Measurements from ENCODE around the gene INSC. TPM values are rescaled to one million over a fixed set of nuclear protein-coding genes. Genes with fewer than 3 reads are reported as not detected.

Gene INSC
- total and polyA plus RNA-seq, 9 donors = 0.10 to 0.38 (median 0.21) TPM; not detected in 3

DNA sequence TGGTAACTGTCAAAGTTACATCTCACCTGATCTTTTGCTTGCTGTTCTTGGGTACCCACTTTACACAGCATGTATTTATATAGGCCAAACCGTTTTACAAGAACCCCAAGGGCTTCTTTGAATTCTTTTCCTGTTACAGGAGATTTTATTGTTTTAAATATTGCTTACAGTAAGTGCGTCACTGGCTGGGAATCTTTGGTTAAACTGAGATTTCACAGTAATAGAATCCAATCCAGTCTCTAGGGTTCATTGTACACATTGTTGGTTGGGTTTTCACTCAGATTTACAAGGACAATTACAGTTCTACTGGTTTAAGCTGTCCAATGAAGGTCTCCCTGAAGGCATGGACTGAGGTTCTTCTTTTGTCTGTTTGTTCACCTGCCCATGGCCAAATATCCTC, 171.7 kb downstream of the INSC start:
- Histone ChIP-seq H3K4me3 (no peak overlapping the region), H3K27me3 (no peaks in the 10 kb centered on the region), H3K36me3 (no peaks in the 10 kb centered on the region), H3K27ac (no peak overlapping the region), H3K9me3 (no peaks in the 10 kb centered on the region), H3K4me1 (ENCODE audit: insufficient read depth) (no peaks in the 10 kb centered on the region)
- WGBS, 3 donors = 67 to 80% (median 72%) methylated on average over 2 of the region's 2 CpGs
- no peak for DNase-seq
- intact Hi-C loops (cut with DNase I) = no loop called here
- TF ChIP-seq EP300 (IDR thresholded peaks at IDR 0.05) (no peak), POLR2A (IDR thresholded peaks at IDR 0.05) (no peak)
- TF ChIP-seq, protein P1, sequence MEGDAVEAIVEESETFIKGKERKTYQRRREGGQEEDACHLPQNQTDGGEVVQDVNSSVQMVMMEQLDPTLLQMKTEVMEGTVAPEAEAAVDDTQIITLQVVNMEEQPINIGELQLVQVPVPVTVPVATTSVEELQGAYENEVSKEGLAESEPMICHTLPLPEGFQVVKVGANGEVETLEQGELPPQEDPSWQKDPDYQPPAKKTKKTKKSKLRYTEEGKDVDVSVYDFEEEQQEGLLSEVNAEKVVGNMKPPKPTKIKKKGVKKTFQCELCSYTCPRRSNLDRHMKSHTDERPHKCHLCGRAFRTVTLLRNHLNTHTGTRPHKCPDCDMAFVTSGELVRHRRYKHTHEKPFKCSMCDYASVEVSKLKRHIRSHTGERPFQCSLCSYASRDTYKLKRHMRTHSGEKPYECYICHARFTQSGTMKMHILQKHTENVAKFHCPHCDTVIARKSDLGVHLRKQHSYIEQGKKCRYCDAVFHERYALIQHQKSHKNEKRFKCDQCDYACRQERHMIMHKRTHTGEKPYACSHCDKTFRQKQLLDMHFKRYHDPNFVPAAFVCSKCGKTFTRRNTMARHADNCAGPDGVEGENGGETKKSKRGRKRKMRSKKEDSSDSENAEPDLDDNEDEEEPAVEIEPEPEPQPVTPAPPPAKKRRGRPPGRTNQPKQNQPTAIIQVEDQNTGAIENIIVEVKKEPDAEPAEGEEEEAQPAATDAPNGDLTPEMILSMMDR (IDR thresholded peaks at IDR 0.05) = no peak

DNA sequence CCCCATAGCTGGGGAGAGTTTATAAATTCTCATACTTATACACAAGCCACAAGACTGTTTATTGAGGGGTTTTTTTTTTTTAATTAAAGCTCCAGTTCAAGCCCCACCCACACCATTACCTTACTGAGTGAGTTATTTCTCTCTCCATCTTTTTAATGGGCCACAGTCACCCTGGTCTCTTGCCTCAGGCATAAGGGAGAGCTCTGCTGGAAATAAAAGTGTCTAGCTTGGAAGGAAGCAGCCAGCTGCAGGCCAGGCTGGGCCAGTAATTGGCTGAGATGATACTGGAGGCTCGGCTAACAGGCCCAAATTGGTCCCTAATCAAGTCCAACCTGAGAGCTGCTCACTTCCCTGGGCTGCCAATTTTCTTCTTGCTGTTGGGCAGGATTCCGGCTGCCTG, 174.1 kb downstream of the INSC start:
- Histone ChIP-seq H3K36me3 (no peaks in the 10 kb centered on the region), H3K27me3 (no peaks in the 10 kb centered on the region), H3K9me3 (no peaks in the 10 kb centered on the region), H3K4me1 (ENCODE audit: insufficient read depth) (no peaks in the 10 kb centered on the region), H3K4me3 (no peak overlapping the region), H3K27ac (no peak overlapping the region)
- DNase-seq = no peak
- 79 to 83% (median 83%) methylated on average over 2 of the region's 2 CpGs for WGBS, 3 donors
- intact Hi-C loops (cut with DNase I) = no loop called here
- TF ChIP-seq, protein P1 (IDR thresholded peaks at IDR 0.05) = no peak
- TF ChIP-seq POLR2A (IDR thresholded peaks at IDR 0.05) (no peak), EP300 (IDR thresholded peaks at IDR 0.05) (no peak)

DNA sequence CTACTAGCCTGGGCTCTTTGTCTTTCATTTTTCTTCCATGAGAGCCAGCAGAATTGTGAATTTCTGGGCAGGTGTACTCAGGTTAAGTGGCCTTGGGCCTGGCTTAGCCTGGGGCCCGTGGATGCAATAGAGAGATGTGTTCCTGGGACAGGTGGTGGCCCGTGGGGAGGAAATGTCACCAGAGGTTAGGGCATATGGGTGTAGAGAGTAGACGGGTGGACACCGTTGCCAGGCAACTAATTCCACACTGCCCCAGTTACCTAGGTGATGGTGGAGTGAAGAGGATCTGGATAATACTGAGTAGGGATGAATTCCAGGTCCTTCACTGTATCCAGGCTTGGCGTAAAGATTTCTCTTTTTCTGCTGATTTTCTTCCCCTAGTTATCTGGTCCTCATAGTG, 175.0 kb downstream of the INSC start:
- 66 to 86% (median 81%) methylated on average over 5 of the region's 5 CpGs for WGBS, 3 donors
- no peak overlapping the region for H3K4me3 ChIP-seq
- no peak overlapping the region for H3K27ac ChIP-seq
- no peaks in the 10 kb centered on the region for H3K4me1 ChIP-seq (ENCODE audit: insufficient read depth)
- intact Hi-C loops (cut with DNase I) = no loop called here
- H3K9me3 ChIP-seq = no peaks in the 10 kb centered on the region
- no peaks in the 10 kb centered on the region for H3K36me3 ChIP-seq
- DNase-seq = no peak
- TF ChIP-seq POLR2A (IDR thresholded peaks at IDR 0.05) (no peak), EP300 (IDR thresholded peaks at IDR 0.05) (no peak)
- TF ChIP-seq, protein P1 (IDR thresholded peaks at IDR 0.05) = no peak
- no peaks in the 10 kb centered on the region for H3K27me3 ChIP-seq

DNA sequence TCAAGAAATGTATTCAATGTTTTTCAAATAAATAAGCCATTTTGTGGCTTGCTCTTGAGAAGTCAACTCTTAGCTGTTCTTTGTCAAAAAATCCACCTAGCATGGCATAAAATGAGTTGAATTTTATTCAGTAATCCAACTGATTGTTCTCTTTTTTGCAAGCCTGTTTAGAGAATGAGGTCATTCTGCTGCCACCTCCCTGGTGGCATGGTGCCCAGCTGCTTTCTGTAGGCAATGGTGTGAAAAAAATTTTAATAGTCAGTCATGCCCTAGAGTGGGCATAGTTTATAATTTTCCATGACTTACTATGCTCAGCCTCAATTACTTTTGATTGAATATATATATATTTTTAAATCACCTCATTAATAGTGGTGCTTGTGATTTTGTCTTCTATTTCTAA, 177.2 kb downstream of the INSC start:
- H3K27ac ChIP-seq = no peak overlapping the region
- TF ChIP-seq, protein P1 (IDR thresholded peaks at IDR 0.05) = no peak
- no peak for TF ChIP-seq EP300 (IDR thresholded peaks at IDR 0.05)
- no peak for TF ChIP-seq POLR2A (IDR thresholded peaks at IDR 0.05)
- H3K9me3 ChIP-seq = no peaks in the 10 kb centered on the region
- no peaks in the 10 kb centered on the region for H3K36me3 ChIP-seq
- intact Hi-C loops (cut with DNase I) = no loop called here
- DNase-seq = no peak
- no peak overlapping the region for H3K4me3 ChIP-seq
- no peaks in the 10 kb centered on the region for H3K27me3 ChIP-seq
- no peaks in the 10 kb centered on the region for H3K4me1 ChIP-seq (ENCODE audit: insufficient read depth)

Measured in ovary (tissue), 9 donors.